ENCODE data around the gene FAM219A.
"Not testable (repeated sequence)": the region's sequence is repeated elsewhere in the genome, so short reads cannot be mapped to it uniquely, and the experiment has no call there.

The FAM219A gene

GRCh38 chr9:34440017-34440416 is 18.4 kb downstream of the FAM219A start:
- DNase-seq = no peak

- DNase-seq = not testable (repeated sequence)
Measured at GRCh38 chr9:34438465-34438864, 19.9 kb downstream of the FAM219A start.

- DNase-seq = not testable (repeated sequence)
Measured at GRCh38 chr9:34437926-34438307, 20.5 kb downstream of the FAM219A start.

- peak in 1 of 2 donors; percentile 66 for DNase-seq
Measured at GRCh38 chr9:34437006-34437925, 21.1 kb downstream of the FAM219A start.

GRCh38 chr9:34431667-34432066 is 26.7 kb downstream of the FAM219A start:
- DNase-seq = no peak

GRCh38 chr9:34430843-34431437 is 27.4 kb downstream of the FAM219A start:
- DNase-seq = no peak

- DNase-seq = no peak
Measured at GRCh38 chr9:34428325-34428958, 29.9 kb downstream of the FAM219A start.

- no peak for DNase-seq
Measured at GRCh38 chr9:34426347-34427074, 31.9 kb downstream of the FAM219A start.

GRCh38 chr9:34419716-34420504 is 38.5 kb downstream of the FAM219A start:
- no peak for DNase-seq

- DNase-seq = no peak
Measured at GRCh38 chr9:34417734-34418133, 40.6 kb downstream of the FAM219A start.

GRCh38 chr9:34413231-34413852 is 45.0 kb downstream of the FAM219A start:
- DNase-seq = no peak

GRCh38 chr9:34412336-34412735 is 46.0 kb downstream of the FAM219A start:
- DNase-seq = no peak

GRCh38 chr9:34409154-34409553 is 49.2 kb downstream of the FAM219A start:
- DNase-seq = no peak

GRCh38 chr9:34408173-34408572 is 50.2 kb downstream of the FAM219A start:
- DNase-seq = no peak

GRCh38 chr9:34406219-34406618 is 52.2 kb downstream of the FAM219A start:
- no peak for DNase-seq

- no peak for DNase-seq
Measured at GRCh38 chr9:34405719-34406118, 52.7 kb downstream of the FAM219A start.

GRCh38 chr9:34403554-34404380 is 54.6 kb downstream of the FAM219A start:
- DNase-seq = peak in 1 of 2 donors; percentile 11

GRCh38 chr9:34400686-34401602 is 57.4 kb downstream of the FAM219A start:
- DNase-seq = no peak

GRCh38 chr9:34400275-34400674 is 58.1 kb downstream of the FAM219A start:
- DNase-seq = no peak

GRCh38 chr9:34399729-34400128 is 58.6 kb downstream of the FAM219A start:
- no peak for DNase-seq
